ENCODE results near the gene DNAH17. TPM values are rescaled to one million over a fixed set of nuclear protein-coding genes. Genes with fewer than 3 reads are reported as not detected.
A peak's percentile ranks its signal among the peaks of the same experiment; 100 is the strongest.

DNAH17 gene
- total and polyA plus RNA-seq, 2 of the 13 experiments (the other 11 are each of a cell fraction or from before 2014, with no cell fraction given): 0.86 to 1.6 TPM

DNA sequence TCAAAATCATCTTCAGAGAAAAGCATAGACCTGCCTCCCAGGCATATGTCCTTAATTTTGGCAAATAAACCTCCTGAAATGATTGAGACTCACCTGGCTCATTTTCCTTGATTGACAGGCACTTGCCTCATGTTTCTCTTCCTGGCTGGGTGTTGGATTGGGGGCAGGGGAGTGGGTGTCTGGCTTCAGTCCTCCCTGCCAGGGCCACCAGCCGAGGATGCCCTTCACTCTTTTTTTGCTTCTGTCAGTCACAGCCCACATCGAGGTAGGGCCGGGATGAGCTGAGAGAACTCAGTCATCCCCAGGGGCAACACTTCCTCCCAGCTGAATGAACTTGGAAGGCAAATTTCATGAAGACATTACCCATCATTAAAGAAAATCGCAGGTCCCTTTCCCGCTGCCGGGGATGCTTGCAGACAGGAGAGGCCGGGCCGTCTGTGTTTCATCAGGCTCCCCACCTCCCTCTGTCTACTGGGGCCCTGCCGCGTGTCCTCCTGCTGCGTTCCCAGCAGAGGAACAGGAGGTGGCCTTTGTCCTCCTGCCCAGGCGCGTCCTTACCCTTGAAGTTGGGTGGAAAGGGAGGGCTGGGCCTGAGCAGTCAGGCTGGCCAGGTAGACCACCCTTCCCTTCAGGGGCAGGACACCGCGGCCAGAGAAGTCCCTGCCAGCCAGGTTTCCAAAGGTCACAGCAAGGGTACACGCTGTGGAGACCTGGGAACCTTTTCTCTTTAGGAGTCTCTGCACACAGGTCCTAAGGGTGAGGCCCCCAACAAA, 11.2 kb upstream of the DNAH17 start (continued):
- TF ChIP-seq, protein P1, sequence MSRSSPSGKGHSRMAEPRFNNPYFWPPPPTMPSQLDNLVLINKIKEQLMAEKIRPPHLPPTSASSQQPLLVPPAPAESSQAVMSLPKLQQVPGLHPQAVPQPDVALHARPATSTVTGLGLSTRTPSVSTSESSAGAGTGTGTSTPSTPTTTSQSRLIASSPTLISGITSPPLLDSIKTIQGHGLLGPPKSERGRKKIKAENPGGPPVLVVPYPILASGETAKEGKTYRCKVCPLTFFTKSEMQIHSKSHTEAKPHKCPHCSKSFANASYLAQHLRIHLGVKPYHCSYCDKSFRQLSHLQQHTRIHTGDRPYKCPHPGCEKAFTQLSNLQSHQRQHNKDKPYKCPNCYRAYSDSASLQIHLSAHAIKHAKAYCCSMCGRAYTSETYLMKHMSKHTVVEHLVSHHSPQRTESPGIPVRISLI (CRISPR knock-in tag; IDR thresholded peaks at IDR 0.05; ENCODE audit: borderline replicate concordance): 0 out of 2 replicates have a peak, but pooled peaks have one; percentile 24
- TF ChIP-seq ZNF367 (CRISPR knock-in tag; IDR thresholded peaks at IDR 0.05; ENCODE audit: borderline replicate concordance) (no peak), FOXO1 (CRISPR knock-in tag; IDR thresholded peaks at IDR 0.05) (0 out of 2 replicates have a peak, but pooled peaks have one; percentile 10), PAXIP1 (CRISPR knock-in tag; conservative IDR thresholded peaks at IDR 0.05) (peak; percentile 82), FUBP1 (CRISPR knock-in tag; IDR thresholded peaks at IDR 0.05; ENCODE audit: borderline replicate concordance) (no peak), SP2 (CRISPR knock-in tag; IDR thresholded peaks at IDR 0.05) (no peak), MIER3 (CRISPR knock-in tag; IDR thresholded peaks at IDR 0.05; ENCODE audit: borderline replicate concordance) (peak; percentile 29; the same call in 1 of the 2 replicates), ZNF30 (CRISPR knock-in tag; IDR thresholded peaks at IDR 0.05) (no peak), ZNF260 (CRISPR knock-in tag; IDR thresholded peaks at IDR 0.05; ENCODE audit: borderline replicate concordance, low read depth) (no peak), POLR2A (IDR thresholded peaks at IDR 0.05; ENCODE audit: insufficient read depth in 1 of 2, low read depth in 2 of 2, low read length in 2 of 2) (peak in 1 of 2 experiments; percentile 27; a peak in 1 of 4 replicates), NFYB (CRISPR knock-in tag; IDR thresholded peaks at IDR 0.05) (no peak), ZFP41 (CRISPR knock-in tag; IDR thresholded peaks at IDR 0.05; ENCODE audit: borderline replicate concordance) (no peak), ZHX1 (CRISPR knock-in tag; IDR thresholded peaks at IDR 0.05; ENCODE audit: low read depth) (no peak), HNRNPL (IDR thresholded peaks at IDR 0.05; ENCODE audit: low read depth, low read length) (0 out of 2 replicates have a peak, but pooled peaks have one; percentile 44), ZNF460 (CRISPR knock-in tag; IDR thresholded peaks at IDR 0.05; ENCODE audit: borderline replicate concordance) (no peak)
- TF ChIP-seq, protein P2, sequence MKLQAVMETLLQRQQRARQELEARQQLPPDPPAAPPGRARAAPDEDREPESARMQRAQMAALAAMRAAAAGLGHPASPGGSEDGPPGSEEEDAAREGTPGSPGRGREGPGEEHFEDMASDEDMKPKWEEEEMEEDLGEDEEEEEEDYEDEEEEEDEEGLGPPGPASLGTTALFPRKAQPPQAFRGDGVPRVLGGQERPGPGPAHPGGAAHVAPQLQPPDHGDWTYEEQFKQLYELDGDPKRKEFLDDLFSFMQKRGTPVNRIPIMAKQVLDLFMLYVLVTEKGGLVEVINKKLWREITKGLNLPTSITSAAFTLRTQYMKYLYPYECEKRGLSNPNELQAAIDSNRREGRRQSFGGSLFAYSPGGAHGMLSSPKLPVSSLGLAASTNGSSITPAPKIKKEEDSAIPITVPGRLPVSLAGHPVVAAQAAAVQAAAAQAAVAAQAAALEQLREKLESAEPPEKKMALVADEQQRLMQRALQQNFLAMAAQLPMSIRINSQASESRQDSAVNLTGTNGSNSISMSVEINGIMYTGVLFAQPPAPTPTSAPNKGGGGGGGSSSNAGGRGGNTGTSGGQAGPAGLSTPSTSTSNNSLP (IDR thresholded peaks at IDR 0.05; ENCODE audit: low read depth, low read length): no peak

All from HepG2 (cell line).